CD4-positive, alpha-beta T cell (primary cell): ENCODE measurements around the gene USPL1. TPM values are rescaled to one million over a fixed set of nuclear protein-coding genes. Genes with fewer than 3 reads are reported as not detected.

Experiments used
- ATAC-seq: fragments of 200-7000 bp; cut with Tn5 transposase; one replicate; pipeline ENCODE4 v1.10.0; 2022; ENCODE audit warnings: mild to moderate bottlenecking; ENCODE audit not compliant: poor library complexity
- CTCF ChIA-PET: fragments of 350-600 bp; sonication (Branson Sonifier 250); formaldehyde crosslinking; loops from one replicate; lab custom pipeline; 2021; ENCODE audit warnings: antibody characterized with exemption, inconsistent platforms; lab: Charles Lee
- POLR2A ChIA-PET: fragments of 350-600 bp; sonication (Branson Sonifier 250); formaldehyde crosslinking; loops from one replicate; lab custom pipeline; 2021; ENCODE audit warnings: antibody characterized with exemption, inconsistent platforms; lab: Charles Lee
- DNase-seq, 14 experiments: peaks; one replicate each; pipeline ENCODE4 v3.0.0-alpha.2; 2013 to 2020; ENCODE audit warnings: mixed read lengths in 2 of 14
- H3K27ac ChIP-seq, 2 donors: one replicate each; pipeline versions ENCODE4 v1.5.1 to v1.7.0; 2013; ENCODE audit warnings: low read length in 2 of 2, low read depth in 1 of 2, mild to moderate bottlenecking in 1 of 2
- H3K27me3 ChIP-seq, 2 experiments: 1 replicate in 1 of 2; 2 replicates in 1 of 2; pipeline versions ENCODE4 v1.6.1 to v1.7.0; 2013; ENCODE audit warnings: low read length in 2 of 2, control low read depth in 1 of 2, mild to moderate bottlenecking in 1 of 2, moderate library complexity in 1 of 2; ENCODE audit not compliant: insufficient read depth in 2 of 2, control insufficient read depth in 1 of 2
- H3K36me3 ChIP-seq: one replicate; pipeline ENCODE4 v1.6.1; 2013; ENCODE audit warnings: low read length, control low read depth; ENCODE audit not compliant: insufficient read depth
- H3K4me1 ChIP-seq: one replicate; pipeline ENCODE4 v1.6.1; 2013; ENCODE audit warnings: low read length, control low read depth; ENCODE audit not compliant: insufficient read depth
- H3K4me3 ChIP-seq: one replicate; pipeline ENCODE4 v1.5.1; 2013; ENCODE audit warnings: mild to moderate bottlenecking, low read length, moderate library complexity
- H3K9me3 ChIP-seq, 2 experiments: 1 replicate in 1 of 2; 2 replicates in 1 of 2; pipeline versions ENCODE4 v1.6.1 to v1.7.0; 2013; ENCODE audit warnings: low read length in 2 of 2, mild to moderate bottlenecking in 2 of 2, control low read depth in 1 of 2, moderate library complexity in 1 of 2; ENCODE audit not compliant: control insufficient read depth in 1 of 2, insufficient read depth in 1 of 2
- H3K27ac Mint-ChIP-seq: one replicate; pipeline ENCODE4 v1.8.0; 2020; ENCODE audit warnings: mixed read lengths
- H3K27me3 Mint-ChIP-seq: one replicate; pipeline ENCODE4 v1.8.0; 2021; ENCODE audit warnings: mixed read lengths
- H3K36me3 Mint-ChIP-seq: one replicate; pipeline ENCODE4 v1.8.0; 2021; ENCODE audit warnings: low read depth, mixed read lengths
- H3K4me1 Mint-ChIP-seq: one replicate; pipeline ENCODE4 v1.8.0; 2021; ENCODE audit warnings: low read depth, mixed read lengths
- H3K4me3 Mint-ChIP-seq: one replicate; pipeline ENCODE4 v1.8.0; 2020; ENCODE audit warnings: mild to moderate bottlenecking, mixed read lengths
- H3K9me3 Mint-ChIP-seq: one replicate; pipeline ENCODE4 v1.8.0; 2020; ENCODE audit warnings: mixed read lengths
- CTCF ChIP-seq: fragments of 200-600 bp; IDR thresholded peaks from one replicate; pipeline ENCODE4 v1.8.0; 2022; ENCODE audit warnings: antibody characterized with exemption, mild to moderate bottlenecking
- intact Hi-C, 2 experiments: fragments of 100-400 bp; cut with DNase I in 1 of 2; cut with micrococcal nuclease in 1 of 2; formaldehyde crosslinking; loops; one replicate each; pipeline versions ENCODE4 v1.15.1 to v1.9.0; 2023 to 2025; cut with DNase I, micrococcal nuclease
- total RNA-seq, 174 experiments: library from RNA in 2 of 174; stranded (reverse) in 2 of 174; gene quantifications; one replicate each; pipeline ENCODE4 v1.2.3 and lab custom pipeline; 2021 to 2026

The USPL1 gene
- total RNA-seq, 2 experiments from 2014 or later = 41.2 to 42.0 TPM

- no peak for TF ChIP-seq CTCF
- intact Hi-C loops = loop anchor here (1.0 to 10.0 kb wide), 11 partner anchors 8 to 1021 kb away; partner anchors contain the start of genes KATNAL1 (in 2 of the 2) and SLC7A1 (in 1 of the 2)
- DNase-seq (peak in 4 of 14 experiments; percentile 25 to 61 (median 53)), ATAC-seq (no peak)
- H3K4me3 ChIP-seq = peak overlapping the region; percentile 89
- peak overlapping the region; percentile 95 to 99 for H3K27ac ChIP-seq
- H3K9me3 ChIP-seq = no peaks in the 10 kb centered on the region
- H3K36me3 ChIP-seq = no peaks in the 10 kb centered on the region
- POLR2A ChIA-PET = interaction anchor here (0.7 to 4.3 kb wide), 29 partner anchors 8 to 766 kb away, joined by 3 to 119 read pairs (median 14); partner anchors contain the start of genes ALOX5AP, HMGB1 and UBL3
- no peaks in the 10 kb centered on the region for H3K27me3 Mint-ChIP-seq
- CTCF ChIA-PET = interaction anchor here (0.9 to 2.5 kb wide), 6 partner anchors 8 to 501 kb away, joined by 3 to 19 read pairs (median 3); no protein-coding TSS in a partner anchor
- H3K4me3 Mint-ChIP-seq = no peak overlapping the region
- H3K4me1 ChIP-seq = peaks cover 7% of the 10 kb centered on the region
- H3K4me1 Mint-ChIP-seq = peaks cover 38% of the 10 kb centered on the region
- no peaks in the 10 kb centered on the region for H3K27me3 ChIP-seq
- no peak overlapping the region for H3K27ac Mint-ChIP-seq
- peaks cover 16% of the 10 kb centered on the region for H3K36me3 Mint-ChIP-seq
- H3K9me3 Mint-ChIP-seq = no peaks in the 10 kb centered on the region
Observed at GRCh38 chr13:30615866-30616541, 1.7 kb upstream of the USPL1 start.

- peak overlapping the region; percentile 89 for H3K4me3 ChIP-seq
- CTCF ChIA-PET = interaction anchor here (1.0 to 2.5 kb wide), 4 partner anchors 9 to 245 kb away, joined by 3 to 19 read pairs (median 4); no protein-coding TSS in a partner anchor
- POLR2A ChIA-PET = interaction anchor here (0.6 to 4.3 kb wide), 51 partner anchors 10 to 1810 kb away, joined by 3 to 119 read pairs (median 7); partner anchors contain the start of genes ALOX5AP, HMGB1, HSPH1 and KATNAL1
- Mint-ChIP-seq H3K4me3 (no peak overlapping the region), H3K36me3 (peaks cover 21% of the 10 kb centered on the region), H3K4me1 (peaks cover 36% of the 10 kb centered on the region), H3K27me3 (no peaks in the 10 kb centered on the region), H3K27ac (no peak overlapping the region), H3K9me3 (no peaks in the 10 kb centered on the region)
- peak overlapping the region; percentile 95 to 99 for H3K27ac ChIP-seq
- ATAC-seq (peak; percentile 24), DNase-seq (peak in 9 of 14 experiments; percentile 34 to 84 (median 48))
- H3K4me1 ChIP-seq = peaks cover 7% of the 10 kb centered on the region
- H3K36me3 ChIP-seq = peaks cover 4% of the 10 kb centered on the region
- no peaks in the 10 kb centered on the region for H3K9me3 ChIP-seq
- no peaks in the 10 kb centered on the region for H3K27me3 ChIP-seq
- no peak for TF ChIP-seq CTCF
- intact Hi-C loops = loop anchor here (1.0 to 10.0 kb wide), 13 partner anchors 9 to 1022 kb away; partner anchors contain the start of genes HMGB1 (in 2 of the 2), KATNAL1 (in 2 of the 2), SLC7A1 (in 1 of the 2) and UBL3 (in 1 of the 2)
Observed at GRCh38 chr13:30616927-30617314, 799 bp upstream of the USPL1 start.

- peak in 7 of 14 experiments; percentile 4 to 55 (median 17) for DNase-seq
Observed at GRCh38 chr13:30618186-30618929, 638 bp downstream of the USPL1 start.

More at GRCh38 chr13:30618186-30618929, 638 bp downstream of the USPL1 start:
- Mint-ChIP-seq H3K27ac (no peak overlapping the region), H3K27me3 (no peaks in the 10 kb centered on the region), H3K36me3 (peaks cover 34% of the 10 kb centered on the region), H3K4me3 (no peak overlapping the region), H3K9me3 (no peaks in the 10 kb centered on the region), H3K4me1 (peaks cover 30% of the 10 kb centered on the region)
- H3K4me1 ChIP-seq = peaks cover 7% of the 10 kb centered on the region
- H3K4me3 ChIP-seq = peak overlapping the region; percentile 89
- no peak for TF ChIP-seq CTCF
- ChIA-PET CTCF (interaction anchor here (2.5 kb wide), 1 partner anchor 11 kb away, joined by 19 read pairs; no protein-coding TSS in a partner anchor), POLR2A (interaction anchor here (0.9 to 4.3 kb wide), 38 partner anchors 9 to 1022 kb away, joined by 3 to 119 read pairs (median 7); partner anchors contain the start of genes ALOX5AP, HMGB1, HSPH1 and KATNAL1)
- intact Hi-C loops = loop anchor here (2.0 to 10.0 kb wide), 6 partner anchors 54 to 1024 kb away; partner anchors contain the start of genes KATNAL1 (in 2 of the 2) and SLC7A1 (in 1 of the 2)
- peak overlapping the region; percentile 66 to 79 for H3K27ac ChIP-seq
- H3K9me3 ChIP-seq = no peaks in the 10 kb centered on the region
- ATAC-seq = peak; percentile 3
- H3K36me3 ChIP-seq = peaks cover 18% of the 10 kb centered on the region
- H3K27me3 ChIP-seq = no peaks in the 10 kb centered on the region
